GM12873 (cell line): ENCODE results near the gene DCAF17.

Experiments used
- CTCF ChIP-seq: IDR thresholded peaks from 2 replicates; pipeline ENCODE4 v1.5.1; 2012; ENCODE audit warnings: low read depth, mild to moderate bottlenecking, moderate library complexity, low read length, control low read depth; ENCODE audit not compliant: insufficient read depth; ENCODE audit errors: missing control alignments

Gene DCAF17

GRCh38 chr2:171422710-171423495, 11.1 kb upstream of the DCAF17 start:
- peak; percentile 16 for TF ChIP-seq CTCF

- no peak for TF ChIP-seq CTCF
These were observed 3.3 kb upstream of the DCAF17 start for GRCh38 chr2:171430516-171431410.

GRCh38 chr2:171431677-171432167, 2.3 kb upstream of the DCAF17 start:
- no peak for TF ChIP-seq CTCF

GRCh38 chr2:171432206-171432968, 1.6 kb upstream of the DCAF17 start:
- no peak for TF ChIP-seq CTCF

- TF ChIP-seq CTCF, result no peak
These were observed 860 bp upstream of the DCAF17 start for GRCh38 chr2:171432969-171433762.

GRCh38 chr2:171433763-171434012, 338 bp upstream of the DCAF17 start, which contains the start of gene METTL8:
METTL8 (minus strand) TSS chr2:171433990; CDS start chr2:171392185, 41,805 bp downstream.
- TF ChIP-seq CTCF, result peak; percentile 73
